Measurements from ENCODE around the gene TGFBR3. TPM values are rescaled to one million over a fixed set of nuclear protein-coding genes. Genes with fewer than 3 reads are reported as not detected.
A peak's percentile ranks its signal among the peaks of the same experiment; 100 is the strongest.

The TGFBR3 gene
- total and polyA plus RNA-seq, 2 of the 13 experiments (the other 11 are each of a cell fraction or from before 2014, with no cell fraction given): 76.5 to 195 TPM

DNA sequence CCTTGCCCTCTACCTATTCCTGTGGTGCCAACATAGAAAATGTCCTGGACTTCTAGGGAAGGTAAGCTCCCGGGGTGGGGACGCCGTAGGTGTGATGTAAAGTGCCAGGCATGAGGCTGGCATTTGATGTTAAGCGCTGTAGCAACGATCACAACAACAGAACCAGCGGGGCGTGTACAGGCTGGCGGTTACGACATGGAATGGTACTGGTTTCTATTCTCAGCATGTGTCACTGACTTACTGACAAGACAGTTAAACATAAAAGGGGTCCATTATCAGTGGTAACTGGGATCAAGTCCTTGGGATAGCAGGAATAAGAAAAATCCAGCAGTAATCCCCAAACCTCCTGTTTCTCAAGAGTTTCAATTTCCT lies 58.9 kb downstream of the TGFBR3 start (continued):
- TF ChIP-seq MEF2D (CRISPR knock-in tag; IDR thresholded peaks at IDR 0.05): peak; percentile 55; the same call in 1 of the 2 replicates
- no peak for TF ChIP-seq ZC3H13 (CRISPR knock-in tag; IDR thresholded peaks at IDR 0.05)
- TF ChIP-seq ATF7 (IDR thresholded peaks at IDR 0.05): peak; percentile 44; the same call in 1 of the 2 replicates
- peak; percentile 55; the same call in 1 of the 2 replicates for TF ChIP-seq ATF7 (CRISPR knock-in tag; IDR thresholded peaks at IDR 0.05)
- 0 out of 2 replicates have a peak, but pooled peaks have one; percentile 50 for TF ChIP-seq GATAD1 (CRISPR knock-in tag; IDR thresholded peaks at IDR 0.05)
- peak; percentile 14; the same call in 1 of the 2 replicates for TF ChIP-seq RXRB (CRISPR knock-in tag; IDR thresholded peaks at IDR 0.05; ENCODE audit: borderline replicate concordance)
- TF ChIP-seq EEA1 (CRISPR knock-in tag; IDR thresholded peaks at IDR 0.05; ENCODE audit: borderline replicate concordance): no peak
- TF ChIP-seq, protein P1, sequence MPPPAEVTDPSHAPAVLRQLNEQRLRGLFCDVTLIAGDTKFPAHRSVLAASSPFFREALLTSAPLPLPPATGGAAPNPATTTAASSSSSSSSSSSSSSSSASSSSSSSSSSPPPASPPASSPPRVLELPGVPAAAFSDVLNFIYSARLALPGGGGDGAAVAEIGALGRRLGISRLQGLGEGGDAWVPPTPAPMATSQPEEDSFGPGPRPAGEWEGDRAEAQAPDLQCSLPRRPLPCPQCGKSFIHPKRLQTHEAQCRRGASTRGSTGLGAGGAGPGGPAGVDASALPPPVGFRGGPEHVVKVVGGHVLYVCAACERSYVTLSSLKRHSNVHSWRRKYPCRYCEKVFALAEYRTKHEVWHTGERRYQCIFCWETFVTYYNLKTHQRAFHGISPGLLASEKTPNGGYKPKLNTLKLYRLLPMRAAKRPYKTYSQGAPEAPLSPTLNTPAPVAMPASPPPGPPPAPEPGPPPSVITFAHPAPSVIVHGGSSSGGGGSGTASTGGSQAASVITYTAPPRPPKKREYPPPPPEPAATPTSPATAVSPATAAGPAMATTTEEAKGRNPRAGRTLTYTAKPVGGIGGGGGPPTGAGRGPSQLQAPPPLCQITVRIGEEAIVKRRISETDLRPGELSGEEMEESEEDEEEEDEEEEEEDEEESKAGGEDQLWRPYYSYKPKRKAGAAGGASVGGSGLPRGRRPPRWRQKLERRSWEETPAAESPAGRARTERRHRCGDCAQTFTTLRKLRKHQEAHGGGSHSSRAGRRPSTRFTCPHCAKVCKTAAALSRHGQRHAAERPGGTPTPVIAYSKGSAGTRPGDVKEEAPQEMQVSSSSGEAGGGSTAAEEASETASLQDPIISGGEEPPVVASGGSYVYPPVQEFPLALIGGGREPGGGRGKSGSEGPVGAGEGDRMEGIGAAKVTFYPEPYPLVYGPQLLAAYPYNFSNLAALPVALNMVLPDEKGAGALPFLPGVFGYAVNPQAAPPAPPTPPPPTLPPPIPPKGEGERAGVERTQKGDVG (CRISPR knock-in tag; IDR thresholded peaks at IDR 0.05; ENCODE audit: borderline replicate concordance): peak; percentile 67; the same call in 1 of the 2 replicates
- TF ChIP-seq, protein P2, sequence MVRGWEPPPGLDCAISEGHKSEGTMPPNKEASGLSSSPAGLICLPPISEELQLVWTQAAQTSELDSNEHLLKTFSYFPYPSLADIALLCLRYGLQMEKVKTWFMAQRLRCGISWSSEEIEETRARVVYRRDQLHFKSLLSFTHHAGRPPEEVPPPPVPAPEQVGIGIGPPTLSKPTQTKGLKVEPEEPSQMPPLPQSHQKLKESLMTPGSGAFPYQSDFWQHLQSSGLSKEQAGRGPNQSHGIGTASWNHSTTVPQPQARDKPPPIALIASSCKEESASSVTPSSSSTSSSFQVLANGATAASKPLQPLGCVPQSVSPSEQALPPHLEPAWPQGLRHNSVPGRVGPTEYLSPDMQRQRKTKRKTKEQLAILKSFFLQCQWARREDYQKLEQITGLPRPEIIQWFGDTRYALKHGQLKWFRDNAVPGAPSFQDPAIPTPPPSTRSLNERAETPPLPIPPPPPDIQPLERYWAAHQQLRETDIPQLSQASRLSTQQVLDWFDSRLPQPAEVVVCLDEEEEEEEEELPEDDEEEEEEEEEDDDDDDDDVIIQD (CRISPR knock-in tag; IDR thresholded peaks at IDR 0.05; ENCODE audit: low read depth): peak; percentile 46; the same call in 1 of the 2 replicates
